SKM-1 (cell line): Measurements from ENCODE around the gene SRCIN1.
"Not testable (repeated sequence)": the region's sequence is repeated elsewhere in the genome, so short reads cannot be mapped to it uniquely, and the experiment has no call there.

Source experiments
- DNase-seq: peaks from one replicate; lab custom pipeline; 2025; ENCODE audit not compliant: unreplicated experiment; lab: John Stamatoyannopoulos, UW

SRCIN1 gene

DNA sequence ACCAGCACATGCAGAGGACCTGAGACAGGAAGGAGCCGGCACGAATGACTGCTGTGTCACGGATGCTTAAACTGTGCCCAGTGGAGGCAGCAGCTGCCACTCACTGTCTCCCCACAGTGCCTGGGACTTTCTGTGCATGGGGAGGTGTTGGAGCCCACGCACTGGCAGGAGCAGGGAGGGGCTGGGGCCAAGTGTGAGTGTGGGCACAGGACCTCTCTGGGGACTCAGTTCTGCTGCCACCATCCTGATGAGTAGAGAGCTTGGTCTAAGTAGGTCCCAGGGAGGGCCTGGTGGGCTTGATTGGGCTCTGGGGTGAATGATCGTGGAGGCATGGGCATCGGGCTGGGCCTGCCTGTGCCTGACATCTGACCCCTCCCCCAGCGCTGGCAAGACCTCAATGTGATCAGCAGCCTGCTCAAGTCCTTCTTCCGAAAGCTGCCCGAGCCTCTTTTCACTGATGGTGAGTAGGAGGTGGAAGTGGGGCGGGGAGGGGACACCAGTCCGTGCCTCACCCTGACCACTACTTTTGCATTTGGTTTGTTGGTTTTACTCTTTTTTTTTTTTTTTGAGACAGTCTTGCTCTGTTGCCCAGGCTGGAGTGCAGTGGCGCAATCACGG, 120.0 kb downstream of the SRCIN1 start:
- not testable (repeated sequence) for DNase-seq

DNA sequence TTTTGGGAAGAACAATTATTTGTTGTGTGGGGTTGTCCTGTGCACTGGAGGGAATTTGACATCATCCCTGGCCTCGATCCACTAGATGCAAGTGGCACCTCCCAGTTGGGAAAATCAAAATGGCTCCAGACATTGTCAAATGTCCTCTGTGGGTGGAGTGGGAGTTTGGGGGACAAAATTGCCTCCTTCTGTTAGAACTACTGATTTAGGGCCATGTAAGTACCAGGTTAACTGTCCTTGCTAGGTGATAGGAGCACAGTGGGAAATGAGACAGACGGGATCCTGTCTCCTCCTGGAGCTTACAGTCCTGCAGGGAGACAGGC, 120.6 kb downstream of the SRCIN1 start:
- DNase-seq = no peak

DNA sequence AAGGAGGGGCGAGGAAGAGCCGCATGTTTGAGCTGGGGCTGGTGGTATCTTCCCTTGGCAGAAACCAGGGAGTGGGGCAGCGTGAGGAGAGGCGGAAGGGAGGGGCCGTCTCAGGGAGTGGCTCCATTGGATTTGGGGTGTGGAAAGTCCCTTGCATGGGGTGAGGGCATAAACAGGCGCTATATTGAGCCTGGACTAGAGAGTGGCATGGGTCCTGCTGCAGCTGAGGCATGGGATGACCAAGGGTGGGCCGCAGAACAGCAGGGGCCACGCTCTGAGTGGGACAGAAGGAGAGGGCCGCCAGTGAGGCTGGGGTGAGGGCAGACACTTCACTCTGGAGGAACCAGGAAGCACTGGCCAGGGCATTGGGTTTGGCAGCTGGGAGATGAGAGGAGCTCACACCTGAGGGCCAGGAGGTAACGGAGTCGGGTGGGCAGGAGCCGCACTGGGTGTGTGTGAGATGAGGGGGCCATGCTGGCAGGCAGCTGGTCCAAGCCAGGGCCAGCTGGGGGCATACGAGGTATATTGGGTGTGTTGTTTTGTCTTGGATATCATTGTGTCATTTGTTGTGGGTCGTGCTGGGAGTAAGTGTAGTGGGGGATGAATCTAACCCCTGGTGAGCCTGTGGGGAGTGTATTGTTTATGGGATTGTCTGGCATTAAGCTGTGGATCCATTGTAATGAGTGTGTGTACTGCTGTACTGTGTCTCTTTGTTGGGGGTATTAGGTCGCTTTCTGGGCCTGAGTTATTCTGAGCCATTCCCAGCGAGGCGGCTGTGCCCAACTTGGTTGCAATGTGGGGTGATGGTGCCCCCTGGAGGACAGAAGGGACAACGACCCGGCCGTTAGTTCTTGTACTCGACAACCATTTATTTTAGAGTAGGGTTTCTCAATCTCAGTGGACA, 121.3 kb downstream of the SRCIN1 start:
- DNase-seq = peak; percentile 21

DNA sequence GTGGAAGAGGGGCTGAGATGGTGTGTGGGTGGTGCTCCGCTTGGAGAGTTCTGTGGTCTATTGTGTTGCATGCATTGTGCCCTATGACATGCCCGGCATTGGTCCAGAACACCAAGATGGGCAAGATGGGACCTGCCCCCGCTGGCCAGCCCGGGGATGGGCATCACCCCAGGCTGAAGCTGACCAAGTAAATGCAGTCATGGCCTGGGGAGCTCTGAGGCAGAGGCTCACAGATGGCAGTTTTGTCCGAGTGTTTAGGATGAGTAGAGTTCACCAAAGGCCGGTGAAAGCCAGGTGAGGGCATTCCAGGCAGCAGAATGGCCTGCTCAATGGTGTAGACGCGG, 123.1 kb downstream of the SRCIN1 start:
- DNase-seq = not testable (repeated sequence)

- DNase-seq = not testable (repeated sequence)
Measured at GRCh38 chr17:38482039-38482699, 123.6 kb downstream of the SRCIN1 start.
